Measurements from ENCODE around the gene TPCN2.

GRCh38 chr11:69121021-69121420, 72.3 kb downstream of the TPCN2 start:
- TF ChIP-seq CTCF (IDR thresholded peaks at IDR 0.05), result no peak
- TF ChIP-seq POLR2A (IDR thresholded peaks at IDR 0.05), result no peak
